ENCODE measurements around the gene LAMA2. TPM values are rescaled to one million over a fixed set of nuclear protein-coding genes. Genes with fewer than 3 reads are reported as not detected.

The LAMA2 gene
- total and polyA plus RNA-seq, 10 donors: 0.83 to 66.6 (median 18.8) TPM

- H3K4me3 ChIP-seq: no peak overlapping the region
- no peaks in the 10 kb centered on the region for H3K9me3 ChIP-seq
- H3K27me3 ChIP-seq (replicated peaks in 1 of 7): no peaks in the 10 kb centered on the region
- 93 to 99% (median 95%) methylated on average over 2 of the region's 2 CpGs for WGBS, 5 donors
- TF ChIP-seq POLR2AphosphoS5 (IDR thresholded peaks at IDR 0.05) (no peak), POLR2A (IDR thresholded peaks at IDR 0.05) (no peak), CTCF (IDR thresholded peaks at IDR 0.05 in 8 of 11, conservative IDR thresholded peaks at IDR 0.05 in 3 of 11) (no peak)
- intact Hi-C loops (cut with DNase I; ENCODE audit: low total_unique reads): no loop called here
- no peak overlapping the region for H3K27ac ChIP-seq
- DNase-seq: no peak
- H3K4me1 ChIP-seq: no peaks in the 10 kb centered on the region
- H3K36me3 ChIP-seq: no peaks in the 10 kb centered on the region
These were observed 636.8 kb downstream of the LAMA2 start for GRCh38 chr6:129519750-129520149.

GRCh38 chr6:129521946-129522345 is 639.0 kb downstream of the LAMA2 start:
- DNase-seq: no peak
- Histone ChIP-seq H3K36me3 (no peaks in the 10 kb centered on the region), H3K4me3 (no peak overlapping the region), H3K27ac (no peak overlapping the region), H3K27me3 (replicated peaks in 1 of 7) (no peaks in the 10 kb centered on the region), H3K4me1 (no peaks in the 10 kb centered on the region), H3K9me3 (no peaks in the 10 kb centered on the region)
- WGBS, 5 donors: 36 to 50% (median 44%) methylated on average over 2 of the region's 2 CpGs
- TF ChIP-seq POLR2A (IDR thresholded peaks at IDR 0.05) (no peak), CTCF (IDR thresholded peaks at IDR 0.05 in 8 of 11, conservative IDR thresholded peaks at IDR 0.05 in 3 of 11) (no peak), POLR2AphosphoS5 (IDR thresholded peaks at IDR 0.05) (no peak)
- intact Hi-C loops (cut with DNase I; ENCODE audit: low total_unique reads): no loop called here

GRCh38 chr6:129523816-129524215 is 640.9 kb downstream of the LAMA2 start:
- intact Hi-C loops (cut with DNase I; ENCODE audit: low total_unique reads): no loop called here
- Histone ChIP-seq H3K27ac (no peak overlapping the region), H3K36me3 (no peaks in the 10 kb centered on the region), H3K4me3 (no peak overlapping the region), H3K27me3 (replicated peaks in 1 of 7) (no peaks in the 10 kb centered on the region), H3K4me1 (no peaks in the 10 kb centered on the region), H3K9me3 (no peaks in the 10 kb centered on the region)
- TF ChIP-seq POLR2AphosphoS5 (IDR thresholded peaks at IDR 0.05) (no peak), CTCF (IDR thresholded peaks at IDR 0.05 in 8 of 11, conservative IDR thresholded peaks at IDR 0.05 in 3 of 11) (no peak), POLR2A (IDR thresholded peaks at IDR 0.05) (no peak)
- no peak for DNase-seq
- WGBS, 5 donors: 87 to 99% (median 95%) methylated on average over 4 of the region's 4 CpGs

GRCh38 chr6:129525055-129525454 is 642.1 kb downstream of the LAMA2 start:
- Histone ChIP-seq H3K4me3 (no peak overlapping the region), H3K27me3 (replicated peaks in 1 of 7) (no peaks in the 10 kb centered on the region), H3K27ac (no peak overlapping the region), H3K9me3 (no peaks in the 10 kb centered on the region), H3K4me1 (no peaks in the 10 kb centered on the region), H3K36me3 (no peaks in the 10 kb centered on the region)
- intact Hi-C loops (cut with DNase I; ENCODE audit: low total_unique reads): no loop called here
- 76 to 84% (median 83%) methylated on average over 1 of the region's 1 CpG for WGBS, 5 donors
- DNase-seq: no peak
- TF ChIP-seq CTCF (IDR thresholded peaks at IDR 0.05 in 8 of 11, conservative IDR thresholded peaks at IDR 0.05 in 3 of 11): no peak
- TF ChIP-seq POLR2AphosphoS5 (IDR thresholded peaks at IDR 0.05): no peak
- no peak for TF ChIP-seq POLR2A (IDR thresholded peaks at IDR 0.05)

All from spleen (tissue), 11 donors.